Measurements from ENCODE around the gene HABP4. TPM values are rescaled to one million over a fixed set of nuclear protein-coding genes. Genes with fewer than 3 reads are reported as not detected.

Gene HABP4
- total and polyA plus RNA-seq, 2 donors from 2014 or later, result 20.9 to 37.5 TPM

- intact Hi-C loops (cut with DNase I), result no loop called here
- Histone ChIP-seq H3K27ac (ENCODE audit: low read depth in 2 of 2, low read length in 2 of 2) (peak overlapping the region in 1 of 2 donors; percentile 37), H3K9me3 (ENCODE audit: control insufficient read depth in 2 of 3, insufficient read depth in 1 of 3, low read length in 3 of 3) (no peaks in the 10 kb centered on the region), H3K36me3 (ENCODE audit: control insufficient read depth in 2 of 3, insufficient read depth in 3 of 3, low read length in 3 of 3) (peaks cover 0 to 6% (median 3%) of the 10 kb centered on the region in 3 donors), H3K9ac (ENCODE audit: low read length in 3 of 3) (no peak overlapping the region), H3K27me3 (ENCODE audit: control insufficient read depth, insufficient read depth, low read length) (no peaks in the 10 kb centered on the region), H3K4me1 (ENCODE audit: control insufficient read depth in 2 of 3, insufficient read depth in 2 of 3, low read depth in 1 of 3, low read length in 3 of 3) (no peaks in the 10 kb centered on the region), H3K4me3 (ENCODE audit: low read length in 3 of 3) (no peak overlapping the region)
- TF ChIP-seq CTCF (IDR thresholded peaks at IDR 0.05; ENCODE audit: borderline replicate concordance, extremely low read depth, insufficient read depth), result no peak
- no peak for FAIRE-seq
- DNase-seq, result no peak
These were observed 74.1 kb downstream of the HABP4 start for GRCh38 chr9:96524045-96524444.

GRCh38 chr9:96524764-96525163 is 74.8 kb downstream of the HABP4 start:
- intact Hi-C loops (cut with DNase I), result no loop called here
- no peak overlapping the region for H3K9ac ChIP-seq (ENCODE audit: low read length in 3 of 3)
- DNase-seq, result no peak
- peaks cover 0 to 6% (median 3%) of the 10 kb centered on the region in 3 donors for H3K36me3 ChIP-seq (ENCODE audit: control insufficient read depth in 2 of 3, insufficient read depth in 3 of 3, low read length in 3 of 3)
- no peak for FAIRE-seq
- no peak for TF ChIP-seq CTCF (IDR thresholded peaks at IDR 0.05; ENCODE audit: borderline replicate concordance, extremely low read depth, insufficient read depth)
- H3K4me3 ChIP-seq (ENCODE audit: low read length in 3 of 3), result no peak overlapping the region
- H3K4me1 ChIP-seq (ENCODE audit: control insufficient read depth in 2 of 3, insufficient read depth in 2 of 3, low read depth in 1 of 3, low read length in 3 of 3), result no peaks in the 10 kb centered on the region
- H3K27me3 ChIP-seq (ENCODE audit: control insufficient read depth, insufficient read depth, low read length), result no peaks in the 10 kb centered on the region
- H3K9me3 ChIP-seq (ENCODE audit: control insufficient read depth in 2 of 3, insufficient read depth in 1 of 3, low read length in 3 of 3), result no peaks in the 10 kb centered on the region
- H3K27ac ChIP-seq (ENCODE audit: low read depth in 2 of 2, low read length in 2 of 2), result no peak overlapping the region

GRCh38 chr9:96532173-96532572 is 82.2 kb downstream of the HABP4 start:
- DNase-seq (no peak), FAIRE-seq (no peak)
- no peak for TF ChIP-seq CTCF (IDR thresholded peaks at IDR 0.05; ENCODE audit: borderline replicate concordance, extremely low read depth, insufficient read depth)
- Histone ChIP-seq H3K36me3 (ENCODE audit: control insufficient read depth in 2 of 3, insufficient read depth in 3 of 3, low read length in 3 of 3) (peaks cover 0 to 6% (median 0%) of the 10 kb centered on the region in 3 donors), H3K4me3 (ENCODE audit: low read length in 3 of 3) (no peak overlapping the region), H3K9ac (ENCODE audit: low read length in 3 of 3) (no peak overlapping the region), H3K9me3 (ENCODE audit: control insufficient read depth in 2 of 3, insufficient read depth in 1 of 3, low read length in 3 of 3) (no peaks in the 10 kb centered on the region), H3K27ac (ENCODE audit: low read depth in 2 of 2, low read length in 2 of 2) (no peak overlapping the region), H3K4me1 (ENCODE audit: control insufficient read depth in 2 of 3, insufficient read depth in 2 of 3, low read depth in 1 of 3, low read length in 3 of 3) (no peaks in the 10 kb centered on the region), H3K27me3 (ENCODE audit: control insufficient read depth, insufficient read depth, low read length) (no peaks in the 10 kb centered on the region)
- intact Hi-C loops (cut with DNase I), result no loop called here

- DNase-seq (no peak), FAIRE-seq (no peak)
- H3K9ac ChIP-seq (ENCODE audit: low read length in 3 of 3), result no peak overlapping the region
- no peak overlapping the region for H3K4me3 ChIP-seq (ENCODE audit: low read length in 3 of 3)
- no peaks in the 10 kb centered on the region for H3K4me1 ChIP-seq (ENCODE audit: control insufficient read depth in 2 of 3, insufficient read depth in 2 of 3, low read depth in 1 of 3, low read length in 3 of 3)
- no peak overlapping the region for H3K27ac ChIP-seq (ENCODE audit: low read depth in 2 of 2, low read length in 2 of 2)
- no peaks in the 10 kb centered on the region for H3K27me3 ChIP-seq (ENCODE audit: control insufficient read depth, insufficient read depth, low read length)
- no peak for TF ChIP-seq CTCF (IDR thresholded peaks at IDR 0.05; ENCODE audit: borderline replicate concordance, extremely low read depth, insufficient read depth)
- no peaks in the 10 kb centered on the region for H3K9me3 ChIP-seq (ENCODE audit: control insufficient read depth in 2 of 3, insufficient read depth in 1 of 3, low read length in 3 of 3)
- H3K36me3 ChIP-seq (ENCODE audit: control insufficient read depth in 2 of 3, insufficient read depth in 3 of 3, low read length in 3 of 3), result peaks cover 0 to 3% (median 0%) of the 10 kb centered on the region in 3 donors
- intact Hi-C loops (cut with DNase I), result no loop called here
These were observed 90.1 kb downstream of the HABP4 start for GRCh38 chr9:96540106-96540505.

Measured in kidney (tissue), 14 donors.